GM23338 (cell line): ENCODE data around the gene CDH23. TPM values are rescaled to one million over a fixed set of nuclear protein-coding genes. Genes with fewer than 3 reads are reported as not detected.

ENCODE experiments used
- ATAC-seq: fragments of 200-7000 bp; cut with Tn5 transposase; 3 replicates; pipeline ENCODE4 v1.9.1; 2020
- DNase-seq: peaks from one replicate; pipeline ENCODE4 v3.0.0-alpha.2; 2015; ENCODE audit warnings: low spot score
- H2AFZ ChIP-seq: fragments of 200-600 bp; sonication (generic); 2 replicates; pipeline ENCODE4 v1.8.0; 2016; ENCODE audit warnings: antibody characterized with exemption, mild to moderate bottlenecking, moderate library complexity
- H3F3A ChIP-seq: fragments of 200-600 bp; sonication (generic); replicated peaks from 2 replicates; pipeline ENCODE4 v1.8.0; 2017; ENCODE audit warnings: antibody characterized with exemption, mixed run types, low read depth
- H3K27ac ChIP-seq: fragments of 200-600 bp; sonication (generic); 2 replicates; pipeline ENCODE4 v1.6.1; 2016; ENCODE audit warnings: low read depth
- H3K27me3 ChIP-seq: fragments of 200-600 bp; sonication (generic); 2 replicates; pipeline ENCODE4 v1.8.0; 2016; ENCODE audit warnings: mild to moderate bottlenecking, mixed run types, moderate library complexity; ENCODE audit not compliant: insufficient read depth
- H3K36me3 ChIP-seq: fragments of 200-600 bp; sonication (generic); 2 replicates; pipeline ENCODE4 v1.8.0; 2016; ENCODE audit warnings: mild to moderate bottlenecking; ENCODE audit not compliant: insufficient read depth
- H3K4me1 ChIP-seq: fragments of 200-600 bp; sonication (generic); 2 replicates; pipeline ENCODE4 v1.8.0; 2016; ENCODE audit warnings: mild to moderate bottlenecking, moderate library complexity; ENCODE audit not compliant: insufficient read depth
- H3K4me2 ChIP-seq: fragments of 200-600 bp; sonication (generic); 2 replicates; pipeline ENCODE4 v1.7.1; 2017; ENCODE audit warnings: mixed run types
- H3K4me3 ChIP-seq: fragments of 200-600 bp; sonication (generic); 2 replicates; pipeline ENCODE4 v1.6.1; 2016; ENCODE audit warnings: mixed run types
- H3K79me2 ChIP-seq: fragments of 200-600 bp; sonication (generic); replicated peaks from 2 replicates; pipeline ENCODE4 v1.8.0; 2017; ENCODE audit warnings: mild to moderate bottlenecking; ENCODE audit not compliant: insufficient read depth
- H3K9me2 ChIP-seq: fragments of 200-600 bp; sonication (generic); 2 replicates; pipeline ENCODE4 v1.8.0; 2017; ENCODE audit not compliant: insufficient read depth
- H4K20me1 ChIP-seq: fragments of 200-600 bp; sonication (generic); replicated peaks from 2 replicates; pipeline ENCODE4 v1.8.0; 2017; ENCODE audit warnings: mild to moderate bottlenecking; ENCODE audit not compliant: insufficient read depth
- H3K27ac Mint-ChIP-seq: 2 replicates; pipeline ENCODE4 v1.8.0; 2020; ENCODE audit warnings: inconsistent platforms, mild to moderate bottlenecking, moderate library complexity, mixed read lengths
- H3K27me3 Mint-ChIP-seq: 3 replicates; pipeline ENCODE4 v1.8.0; 2022; ENCODE audit warnings: low read depth, mild to moderate bottlenecking, moderate library complexity, mixed read lengths, inconsistent platforms; ENCODE audit not compliant: insufficient read depth, poor library complexity
- H3K36me3 Mint-ChIP-seq: 3 replicates; pipeline ENCODE4 v1.8.0; 2021; ENCODE audit warnings: low read depth, mild to moderate bottlenecking, inconsistent platforms, moderate library complexity, mixed read lengths
- H3K4me1 Mint-ChIP-seq: 3 replicates; pipeline ENCODE4 v1.8.0; 2020; ENCODE audit warnings: mild to moderate bottlenecking, inconsistent platforms, mixed read lengths
- H3K4me3 Mint-ChIP-seq: 3 replicates; pipeline ENCODE4 v1.8.0; 2021; ENCODE audit warnings: moderate library complexity, mild to moderate bottlenecking, inconsistent platforms, mixed read lengths
- H3K9me3 Mint-ChIP-seq: 3 replicates; pipeline ENCODE4 v1.8.0; 2020; ENCODE audit warnings: moderate library complexity, mild to moderate bottlenecking, inconsistent platforms, mixed read lengths
- CREB1 ChIP-seq: fragments of 250-450 bp; sonication (Bioruptor Pico); IDR thresholded peaks from 2 replicates; pipeline ENCODE4 v1.5.0; 2020; ENCODE audit warnings: low read depth, mild to moderate bottlenecking, moderate library complexity
- CTCF ChIP-seq, 2 experiments: fragments of 200-600 bp in 1 of 2; sonication (generic) in 1 of 2; conservative IDR thresholded peaks; 2 replicates each; pipeline versions ENCODE4 v1.5.1 to v1.6.1; 2016 to 2017; ENCODE audit warnings: antibody characterized with exemption in 2 of 2, low read depth in 2 of 2, mild to moderate bottlenecking in 2 of 2, moderate library complexity in 1 of 2
- ETS1 ChIP-seq: IDR thresholded peaks from 2 replicates; pipeline ENCODE4 v1.6.1; 2016; ENCODE audit warnings: antibody characterized with exemption
- EZH2 ChIP-seq: fragments of 200-600 bp; sonication (generic); IDR thresholded peaks from one replicate; pipeline ENCODE4 v1.8.0; 2017; ENCODE audit warnings: antibody characterized with exemption, mild to moderate bottlenecking, low read depth; ENCODE audit not compliant: unreplicated experiment
- EZH2phosphoT487 ChIP-seq: fragments of 200-600 bp; sonication (generic); IDR thresholded peaks from one replicate; pipeline ENCODE4 v1.8.1; 2018; ENCODE audit warnings: antibody characterized with exemption; ENCODE audit not compliant: unreplicated experiment
- JUNB ChIP-seq: IDR thresholded peaks from one replicate; pipeline ENCODE4 v1.6.1; 2016; ENCODE audit warnings: antibody characterized with exemption; ENCODE audit not compliant: unreplicated experiment
- NANOG ChIP-seq: IDR thresholded peaks from 2 replicates; pipeline ENCODE4 v1.6.1; 2016; ENCODE audit warnings: antibody characterized with exemption, borderline replicate concordance
- POLR2AphosphoS5 ChIP-seq: IDR thresholded peaks from 2 replicates; pipeline ENCODE4 v1.6.1; 2016; ENCODE audit warnings: antibody characterized with exemption, low read depth
- REST ChIP-seq: IDR thresholded peaks from one replicate; pipeline ENCODE4 v1.6.1; 2018; ENCODE audit warnings: antibody characterized with exemption; ENCODE audit not compliant: unreplicated experiment
- STAT1 ChIP-seq: IDR thresholded peaks from one replicate; pipeline ENCODE4 v1.6.1; 2016; ENCODE audit warnings: antibody characterized with exemption; ENCODE audit not compliant: unreplicated experiment
- ZNF114 ChIP-seq: fragments of 250-450 bp; sonication (Bioruptor Pico); IDR thresholded peaks from 2 replicates; pipeline ENCODE4 v1.5.0; 2020; ENCODE audit warnings: mild to moderate bottlenecking, moderate library complexity
- ZNF331 ChIP-seq: fragments of 250-450 bp; sonication (Bioruptor Pico); IDR thresholded peaks from 2 replicates; pipeline ENCODE4 v1.5.0; 2020; ENCODE audit warnings: low read depth, mild to moderate bottlenecking, moderate library complexity
- polyA plus RNA-seq: library from polyadenylated mRNA; unstranded; fragments of >200 nt; fragmentation: Nextera tagmentation; extraction: Ambion mirVana; gene quantifications from 2 replicates; pipeline ENCODE4 v1.2.1, GENCODE V29; 2016
- total RNA-seq: library from RNA; depleted of rRNA; stranded (reverse); fragments of >200 nt; shearing (Covaris generic); gene quantifications from 2 replicates; pipeline ENCODE4 v1.2.3, GENCODE V29; 2014

The CDH23 gene
- total and polyA plus RNA-seq, 2 experiments from 2014 or later: 0.95 to 4.3 TPM

- H3F3A ChIP-seq: no peaks in the 10 kb centered on the region; the same call in 1 of the 2 replicates
- no peak overlapping the region for H2AFZ ChIP-seq
- no peaks in the 10 kb centered on the region for H3K79me2 ChIP-seq
- H4K20me1 ChIP-seq: no peaks in the 10 kb centered on the region
- no peaks in the 10 kb centered on the region for H3K9me2 ChIP-seq
- H3K36me3 Mint-ChIP-seq: 0 out of 3 replicates have a peak, but pooled peaks cover 3% of the 10 kb centered on the region
- DNase-seq (no peak), ATAC-seq (no peak)
- 0 out of 3 replicates have a peak, but pooled peaks cover 3% of the 10 kb centered on the region for H3K9me3 Mint-ChIP-seq
- no peak overlapping the region for H3K4me3 ChIP-seq
- peaks cover 65% of the 10 kb centered on the region for H3K4me1 Mint-ChIP-seq
- H3K27me3 Mint-ChIP-seq: peaks cover 31% of the 10 kb centered on the region
- no peak overlapping the region; the same call in 1 of the 2 replicates for H3K27ac Mint-ChIP-seq
- H3K36me3 ChIP-seq: no peaks in the 10 kb centered on the region
- peaks cover 18% of the 10 kb centered on the region for H3K27me3 ChIP-seq
- H3K4me1 ChIP-seq: peaks cover 22% of the 10 kb centered on the region
- no peak overlapping the region for H3K4me2 ChIP-seq
- no peak overlapping the region; the same call in 2 of the 3 replicates for H3K4me3 Mint-ChIP-seq
- no peak for TF ChIP-seq ZNF331 (CRISPR knock-in tag)
- TF ChIP-seq CTCF (conservative IDR thresholded peaks at IDR 0.05; ENCODE audit: low read depth in 2 of 2): peak in 1 of 2 experiments; percentile 13; a peak in 1 of 4 replicates
- H3K27ac ChIP-seq: no peak overlapping the region
Observed at GRCh38 chr10:71663311-71663710, 266.6 kb downstream of the CDH23 start.

GRCh38 chr10:71664585-71664984 is 267.9 kb downstream of the CDH23 start:
- H3K9me3 Mint-ChIP-seq: 0 out of 3 replicates have a peak, but pooled peaks cover 3% of the 10 kb centered on the region
- Histone ChIP-seq H3K27ac (no peak overlapping the region), H3K27me3 (peaks cover 8% of the 10 kb centered on the region), H3F3A (no peaks in the 10 kb centered on the region), H2AFZ (no peak overlapping the region), H4K20me1 (no peaks in the 10 kb centered on the region), H3K4me1 (peaks cover 9% of the 10 kb centered on the region), H3K79me2 (no peaks in the 10 kb centered on the region), H3K9me2 (no peaks in the 10 kb centered on the region), H3K36me3 (no peaks in the 10 kb centered on the region), H3K4me3 (no peak overlapping the region), H3K4me2 (no peak overlapping the region)
- DNase-seq: no peak
- H3K27me3 Mint-ChIP-seq: peaks cover 26% of the 10 kb centered on the region
- peaks cover 52% of the 10 kb centered on the region for H3K4me1 Mint-ChIP-seq
- H3K27ac Mint-ChIP-seq: no peak overlapping the region
- no peak for ATAC-seq
- 0 out of 3 replicates have a peak, but pooled peaks cover 3% of the 10 kb centered on the region for H3K36me3 Mint-ChIP-seq
- H3K4me3 Mint-ChIP-seq: no peak overlapping the region
- TF ChIP-seq CTCF (conservative IDR thresholded peaks at IDR 0.05; ENCODE audit: low read depth in 2 of 2) (no peak), EZH2 (no peak), POLR2AphosphoS5 (no peak), STAT1 (no peak), ZNF331 (CRISPR knock-in tag) (no peak), EZH2phosphoT487 (no peak), ZNF114 (CRISPR knock-in tag) (no peak), NANOG (no peak), ETS1 (no peak), JUNB (no peak), REST (no peak), CREB1 (CRISPR knock-in tag) (no peak)
